HuH-7.5 (cell line): ENCODE results near the gene FGFR3.

Source experiments
- DNase-seq: peaks from one replicate; pipeline ENCODE4 v3.0.0; 2011; ENCODE audit warnings: low spot score

The FGFR3 gene

GRCh38 chr4:1792832-1793495 is at the start of gene FGFR3:
Gene FGFR3, plus strand, starts transcription at chr4:1793293. Its CDS starts 642 bp downstream, at chr4:1793935.
- DNase-seq: peak; percentile 99

GRCh38 chr4:1743551-1743950 is 49.5 kb upstream of the FGFR3 start:
- DNase-seq: no peak

GRCh38 chr4:1743975-1744374 is 49.1 kb upstream of the FGFR3 start:
- no peak for DNase-seq

GRCh38 chr4:1744552-1744951 is 48.5 kb upstream of the FGFR3 start:
- DNase-seq: no peak

- no peak for DNase-seq
These were observed 47.9 kb upstream of the FGFR3 start for GRCh38 chr4:1745165-1745564.

GRCh38 chr4:1745697-1746096 is 47.4 kb upstream of the FGFR3 start:
- no peak for DNase-seq

GRCh38 chr4:1746265-1746691 is 46.8 kb upstream of the FGFR3 start:
- DNase-seq: peak; percentile 97

GRCh38 chr4:1746919-1747602 is 46.0 kb upstream of the FGFR3 start:
- DNase-seq: peak; percentile 85

GRCh38 chr4:1747603-1747967 is 45.5 kb upstream of the FGFR3 start:
- DNase-seq: no peak

GRCh38 chr4:1748465-1748995 is 44.6 kb upstream of the FGFR3 start:
- DNase-seq: peak; percentile 99

GRCh38 chr4:1749370-1749769 is 43.7 kb upstream of the FGFR3 start:
- DNase-seq: peak; percentile 57

- DNase-seq: no peak
These were observed 43.3 kb upstream of the FGFR3 start for GRCh38 chr4:1749826-1750225.

- no peak for DNase-seq
These were observed 42.5 kb upstream of the FGFR3 start for GRCh38 chr4:1750381-1751154.

GRCh38 chr4:1751155-1751918 is 41.8 kb upstream of the FGFR3 start:
- DNase-seq: no peak

- DNase-seq: no peak
These were observed 41.2 kb upstream of the FGFR3 start for GRCh38 chr4:1751919-1752283.

- DNase-seq: no peak
These were observed 40.6 kb upstream of the FGFR3 start for GRCh38 chr4:1752284-1753041.

- DNase-seq: no peak
These were observed 39.8 kb upstream of the FGFR3 start for GRCh38 chr4:1753294-1753696.

GRCh38 chr4:1753697-1754311 is 39.3 kb upstream of the FGFR3 start:
- no peak for DNase-seq

GRCh38 chr4:1754336-1754735 is 38.8 kb upstream of the FGFR3 start:
- no peak for DNase-seq

- DNase-seq: no peak
These were observed 37.8 kb upstream of the FGFR3 start for GRCh38 chr4:1755297-1755696.

- no peak for DNase-seq
These were observed 37.0 kb upstream of the FGFR3 start for GRCh38 chr4:1756079-1756478.
